Non-pigmented ciliary epithelial cell (primary cell): ENCODE measurements around the gene TNXB.
"Not testable (repeated sequence)": the region's sequence is repeated elsewhere in the genome, so short reads cannot be mapped to it uniquely, and the experiment has no call there.

Experiments
- DNase-seq: peaks from one replicate; pipeline ENCODE4 v3.0.0-alpha.2; 2010; ENCODE audit warnings: low read depth

Gene TNXB

GRCh38 chr6:32085759-32086459 lies 23.2 kb downstream of the TNXB start:
- DNase-seq, result no peak

- no peak for DNase-seq
Observed at GRCh38 chr6:32084780-32085179, 24.4 kb downstream of the TNXB start.

- DNase-seq, result no peak
Observed at GRCh38 chr6:32083812-32084768, 25.0 kb downstream of the TNXB start.

- no peak for DNase-seq
Observed at GRCh38 chr6:32082935-32083334, 26.2 kb downstream of the TNXB start.

GRCh38 chr6:32082478-32082877 lies 26.7 kb downstream of the TNXB start:
- DNase-seq, result no peak

- peak; percentile 18 for DNase-seq
Observed at GRCh38 chr6:32081168-32081990, 27.8 kb downstream of the TNXB start.

GRCh38 chr6:32079566-32080290 lies 29.4 kb downstream of the TNXB start:
- no peak for DNase-seq

- peak; percentile 44 for DNase-seq
Observed at GRCh38 chr6:32076321-32076809, 32.8 kb downstream of the TNXB start.

GRCh38 chr6:32075781-32076180 lies 33.4 kb downstream of the TNXB start:
- no peak for DNase-seq

GRCh38 chr6:32074996-32075532 lies 34.1 kb downstream of the TNXB start:
- DNase-seq, result no peak

- DNase-seq, result no peak
Observed at GRCh38 chr6:32073613-32074012, 35.5 kb downstream of the TNXB start.

- DNase-seq, result no peak
Observed at GRCh38 chr6:32073101-32073500, 36.0 kb downstream of the TNXB start.

GRCh38 chr6:32070814-32071543 lies 38.2 kb downstream of the TNXB start:
- no peak for DNase-seq

- DNase-seq, result no peak
Observed at GRCh38 chr6:32069878-32070515, 39.1 kb downstream of the TNXB start.

- DNase-seq, result no peak
Observed at GRCh38 chr6:32069460-32069859, 39.7 kb downstream of the TNXB start.

- DNase-seq, result no peak
Observed at GRCh38 chr6:32068867-32069266, 40.3 kb downstream of the TNXB start.

- not testable (repeated sequence) for DNase-seq
Observed at GRCh38 chr6:32068315-32068714, 40.8 kb downstream of the TNXB start.

GRCh38 chr6:32067521-32067920 lies 41.6 kb downstream of the TNXB start:
- not testable (repeated sequence) for DNase-seq

GRCh38 chr6:32064706-32065105 lies 44.4 kb downstream of the TNXB start:
- no peak for DNase-seq
